ENCODE measurements around the gene ACAN. TPM values are rescaled to one million over a fixed set of nuclear protein-coding genes. Genes with fewer than 3 reads are reported as not detected.

ACAN gene
- total RNA-seq (2014; rRNA removed; shearing (Covaris generic)), result not detected in 2 replicates

GRCh38 chr15:88803241-88803919 lies at the start of gene ACAN:
ACAN (plus strand) TSS chr15:88803436; CDS start chr15:88836207, 32,771 bp downstream.
- Histone ChIP-seq H3K36me3 (no peaks in the 10 kb centered on the region), H3K9me3 (replicated peaks) (no peaks in the 10 kb centered on the region), H3K27ac (no peak within 1 kb of the TSS), H3K27me3 (replicated peaks) (peaks cover 61% of the 10 kb centered on the region), H3K4me3 (no peak within 1 kb of the TSS), H3K4me1 (replicated peaks) (no peaks in the 10 kb centered on the region)
- no peak for DNase-seq (ENCODE audit: low read depth in 1 of 2, low spot score in 2 of 2)

DNA sequence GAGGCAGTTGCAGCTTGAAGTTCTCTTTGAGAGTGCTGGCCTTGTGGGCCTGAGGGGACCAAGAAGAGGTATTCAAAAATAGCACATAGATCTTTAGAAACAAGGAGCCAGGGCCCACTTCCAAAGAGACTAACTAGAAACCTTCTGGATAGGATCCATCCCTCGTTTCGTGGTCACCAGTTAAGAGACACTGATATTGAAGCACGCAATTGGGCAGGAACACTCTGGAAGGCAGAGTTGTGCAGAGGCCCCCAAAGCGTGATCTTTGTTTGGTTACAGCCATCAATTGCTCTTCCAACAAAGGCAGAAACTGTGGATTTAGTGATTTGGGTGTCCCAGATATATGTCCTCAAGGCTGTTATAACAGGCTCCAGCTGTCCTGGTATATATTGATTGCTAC lies 46.7 kb upstream of the ACAN start:
- no peak for DNase-seq (ENCODE audit: low read depth in 1 of 2, low spot score in 2 of 2)
- Histone ChIP-seq H3K27ac (no peak overlapping the region), H3K9me3 (replicated peaks) (no peaks in the 10 kb centered on the region), H3K27me3 (replicated peaks) (no peaks in the 10 kb centered on the region), H3K36me3 (no peaks in the 10 kb centered on the region), H3K4me3 (no peak overlapping the region), H3K4me1 (replicated peaks) (no peaks in the 10 kb centered on the region)

DNA sequence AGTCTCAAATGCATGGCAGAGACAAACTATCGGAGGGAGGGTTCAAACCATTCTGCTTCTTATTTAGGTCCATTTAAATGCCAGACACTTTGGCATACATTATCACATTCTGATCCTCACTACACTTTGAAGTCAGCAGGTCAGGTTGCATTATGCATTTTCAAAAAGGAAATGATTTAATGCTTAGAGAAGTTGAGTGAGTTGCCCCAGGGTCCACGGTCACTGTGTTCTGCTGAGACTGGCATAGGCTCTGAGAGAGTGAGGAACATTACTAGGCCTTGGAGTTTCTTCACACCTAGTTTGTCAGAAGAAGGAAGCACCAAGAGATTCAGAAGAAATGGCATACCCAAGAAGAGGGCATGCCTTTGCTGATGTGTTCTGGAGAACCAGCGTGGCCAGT lies 46.3 kb upstream of the ACAN start:
- no peak for DNase-seq (ENCODE audit: low read depth in 1 of 2, low spot score in 2 of 2)
- Histone ChIP-seq H3K36me3 (no peaks in the 10 kb centered on the region), H3K27me3 (replicated peaks) (no peaks in the 10 kb centered on the region), H3K4me3 (no peak overlapping the region), H3K9me3 (replicated peaks) (no peaks in the 10 kb centered on the region), H3K4me1 (replicated peaks) (no peaks in the 10 kb centered on the region), H3K27ac (no peak overlapping the region)

DNA sequence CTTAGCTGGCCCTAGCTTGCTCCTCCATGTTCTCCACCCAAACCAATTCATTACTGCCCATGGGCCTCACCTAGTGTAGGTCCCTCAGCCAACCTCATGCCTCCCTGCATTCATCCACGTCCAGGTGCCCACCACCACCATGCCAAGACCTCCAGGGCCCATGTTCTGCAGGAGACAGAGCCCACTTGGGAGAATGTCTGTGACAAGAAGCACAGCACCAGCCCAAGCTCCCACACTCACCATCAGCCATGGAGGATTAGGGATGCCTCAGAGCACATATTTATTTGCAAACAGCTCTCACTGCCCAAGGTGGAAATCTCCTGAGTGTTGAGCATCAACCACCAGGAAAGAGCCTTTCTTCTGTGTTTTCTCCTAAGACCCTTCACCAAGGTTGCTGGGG lies 43.4 kb upstream of the ACAN start:
- no peaks in the 10 kb centered on the region for H3K36me3 ChIP-seq

DNA sequence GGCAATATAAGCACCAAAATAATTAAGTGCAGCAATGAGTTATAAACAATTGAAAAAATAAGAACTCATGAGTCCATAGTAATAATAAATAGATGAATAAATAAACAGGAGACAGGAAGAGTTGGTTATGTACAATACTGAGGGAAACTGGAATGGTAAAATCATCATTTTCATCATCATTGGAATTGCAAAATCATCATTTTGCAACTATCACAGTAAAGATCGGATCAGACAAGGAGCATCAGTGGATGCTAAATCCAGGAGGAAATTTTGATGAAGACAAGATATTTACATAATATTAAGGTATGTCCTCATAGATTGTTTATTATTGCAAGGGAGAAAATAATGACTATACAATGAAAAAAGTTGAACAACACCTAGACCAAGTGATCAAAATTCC lies 38.8 kb upstream of the ACAN start:
- no peaks in the 10 kb centered on the region for H3K9me3 ChIP-seq (replicated peaks)
- H3K27ac ChIP-seq, result no peak overlapping the region
- H3K4me1 ChIP-seq (replicated peaks), result no peaks in the 10 kb centered on the region
- no peak overlapping the region for H3K4me3 ChIP-seq
- H3K27me3 ChIP-seq (replicated peaks), result peaks cover 4% of the 10 kb centered on the region
- H3K36me3 ChIP-seq, result no peaks in the 10 kb centered on the region
- DNase-seq (ENCODE audit: low read depth in 1 of 2, low spot score in 2 of 2), result no peak

More for the DNA sequence above, 43.4 kb upstream of the ACAN start:
- no peaks in the 10 kb centered on the region for H3K4me1 ChIP-seq (replicated peaks)
- no peak overlapping the region for H3K27ac ChIP-seq
- peaks cover 2% of the 10 kb centered on the region; the same call in 1 of the 2 replicates for H3K27me3 ChIP-seq (replicated peaks)
- no peaks in the 10 kb centered on the region for H3K9me3 ChIP-seq (replicated peaks)
- H3K4me3 ChIP-seq, result no peak overlapping the region
- DNase-seq (ENCODE audit: low read depth in 1 of 2, low spot score in 2 of 2), result no peak

DNA sequence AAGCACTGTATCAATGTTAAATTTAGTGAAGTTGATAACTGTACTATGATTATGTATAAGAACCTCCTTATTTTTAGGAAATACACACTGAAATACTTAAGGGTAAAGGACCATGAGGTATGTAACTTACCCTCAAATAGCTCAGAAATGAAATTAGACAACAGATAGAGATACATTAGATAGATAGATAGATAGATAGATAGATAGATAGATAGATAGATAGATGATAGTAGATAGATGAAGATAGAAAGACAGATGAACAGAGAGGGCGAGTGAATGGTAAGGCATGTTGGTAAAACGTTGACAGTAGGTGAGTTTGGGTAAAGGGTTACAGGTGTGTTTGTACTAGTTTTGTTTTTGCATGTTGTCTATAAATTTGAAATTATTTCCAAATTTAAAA lies 38.0 kb upstream of the ACAN start:
- Histone ChIP-seq H3K36me3 (no peaks in the 10 kb centered on the region), H3K9me3 (replicated peaks) (no peaks in the 10 kb centered on the region), H3K27me3 (replicated peaks) (peaks cover 6% of the 10 kb centered on the region), H3K4me1 (replicated peaks) (no peaks in the 10 kb centered on the region), H3K4me3 (no peak overlapping the region), H3K27ac (no peak overlapping the region)
- no peak for DNase-seq (ENCODE audit: low read depth in 1 of 2, low spot score in 2 of 2)

GRCh38 chr15:88769161-88769971 lies 33.9 kb upstream of the ACAN start:
- H3K4me3 ChIP-seq, result no peak overlapping the region
- H3K27ac ChIP-seq, result no peak overlapping the region
- H3K9me3 ChIP-seq (replicated peaks), result no peaks in the 10 kb centered on the region
- H3K4me1 ChIP-seq (replicated peaks), result no peaks in the 10 kb centered on the region
- no peak for DNase-seq (ENCODE audit: low read depth in 1 of 2, low spot score in 2 of 2)
- no peaks in the 10 kb centered on the region for H3K36me3 ChIP-seq
- peaks cover 11% of the 10 kb centered on the region for H3K27me3 ChIP-seq (replicated peaks)

DNA sequence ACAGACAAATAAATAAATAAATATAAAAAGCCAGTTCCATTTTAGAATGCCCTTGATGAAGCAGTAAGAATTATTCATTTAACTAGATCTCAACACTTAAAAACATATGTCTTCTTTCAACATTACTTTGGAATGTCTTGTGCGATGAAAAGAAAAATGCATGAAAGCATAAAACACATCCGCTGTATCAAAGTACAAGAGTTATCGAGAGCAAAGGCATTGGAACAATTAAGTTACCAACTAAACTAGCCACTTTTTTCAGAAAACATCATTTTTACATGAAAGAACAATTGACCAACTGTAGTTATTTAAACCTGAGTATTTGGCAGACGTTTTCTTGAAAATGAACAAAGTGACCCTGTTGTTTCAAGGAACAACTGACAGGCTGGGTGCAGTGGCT lies 27.5 kb upstream of the ACAN start:
- Histone ChIP-seq H3K4me1 (replicated peaks) (no peaks in the 10 kb centered on the region), H3K27me3 (replicated peaks) (peaks cover 4% of the 10 kb centered on the region; the same call in 1 of the 2 replicates), H3K27ac (no peak overlapping the region), H3K36me3 (no peaks in the 10 kb centered on the region), H3K9me3 (replicated peaks) (peaks cover 4% of the 10 kb centered on the region; the same call in 1 of the 2 replicates), H3K4me3 (no peak overlapping the region)
- no peak for DNase-seq (ENCODE audit: low read depth in 1 of 2, low spot score in 2 of 2)

GRCh38 chr15:88776646-88777045 lies 26.6 kb upstream of the ACAN start:
- no peak overlapping the region for H3K4me3 ChIP-seq
- no peak for DNase-seq (ENCODE audit: low read depth in 1 of 2, low spot score in 2 of 2)
- H3K36me3 ChIP-seq, result no peaks in the 10 kb centered on the region
- H3K9me3 ChIP-seq (replicated peaks), result peaks cover 4% of the 10 kb centered on the region; the same call in 1 of the 2 replicates
- no peaks in the 10 kb centered on the region; the same call in 1 of the 2 replicates for H3K27me3 ChIP-seq (replicated peaks)
- H3K27ac ChIP-seq, result no peak overlapping the region
- no peaks in the 10 kb centered on the region for H3K4me1 ChIP-seq (replicated peaks)

DNA sequence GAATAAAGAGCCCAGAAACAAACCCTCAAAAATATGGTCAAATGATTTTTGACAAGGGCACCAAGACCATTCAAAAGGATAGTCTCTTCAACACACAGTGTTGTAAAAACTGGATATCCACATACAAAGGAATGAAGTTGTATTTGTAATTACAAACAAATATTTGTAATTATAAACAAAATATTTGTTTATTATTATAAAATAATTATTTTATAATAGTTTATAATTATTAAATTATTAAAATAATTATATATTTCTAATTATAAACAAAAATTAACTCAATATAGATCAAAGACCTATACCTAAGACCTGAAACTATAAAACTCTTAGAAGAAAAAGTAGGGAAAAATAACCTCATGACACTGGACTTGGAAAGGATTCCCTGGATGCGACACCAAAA lies 23.3 kb upstream of the ACAN start:
- Histone ChIP-seq H3K9me3 (replicated peaks) (peaks cover 4% of the 10 kb centered on the region; the same call in 1 of the 2 replicates), H3K4me1 (replicated peaks) (no peaks in the 10 kb centered on the region), H3K27me3 (replicated peaks) (no peaks in the 10 kb centered on the region; the same call in 1 of the 2 replicates), H3K36me3 (no peaks in the 10 kb centered on the region), H3K4me3 (no peak overlapping the region), H3K27ac (no peak overlapping the region)
- DNase-seq (ENCODE audit: low read depth in 1 of 2, low spot score in 2 of 2), result no peak

DNA sequence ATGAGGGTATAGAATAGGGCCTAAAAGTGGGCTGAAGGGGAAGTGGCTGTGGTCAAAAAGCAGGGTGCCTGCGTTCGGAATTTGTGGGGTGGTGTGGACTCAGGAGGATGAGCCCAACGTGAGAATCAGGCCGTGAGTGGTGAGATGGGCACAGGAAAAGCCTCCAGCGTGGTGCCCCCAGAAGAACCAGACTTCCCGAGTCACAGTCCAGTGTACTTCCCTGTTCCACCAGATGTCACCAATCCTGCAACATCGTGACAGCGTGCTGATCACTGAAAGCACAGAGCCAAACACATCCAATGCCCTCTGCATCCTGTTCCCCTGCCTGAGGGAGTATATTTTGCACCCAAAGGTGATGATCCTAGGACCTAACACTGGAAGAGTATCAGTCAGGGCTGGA lies 20.8 kb upstream of the ACAN start:
- H3K9me3 ChIP-seq (replicated peaks), result no peaks in the 10 kb centered on the region
- H3K4me1 ChIP-seq (replicated peaks), result no peaks in the 10 kb centered on the region
- H3K27me3 ChIP-seq (replicated peaks), result no peaks in the 10 kb centered on the region; the same call in 1 of the 2 replicates
- no peak overlapping the region for H3K4me3 ChIP-seq
- no peaks in the 10 kb centered on the region for H3K36me3 ChIP-seq
- H3K27ac ChIP-seq, result no peak overlapping the region
- no peak for DNase-seq (ENCODE audit: low read depth in 1 of 2, low spot score in 2 of 2)

DNA sequence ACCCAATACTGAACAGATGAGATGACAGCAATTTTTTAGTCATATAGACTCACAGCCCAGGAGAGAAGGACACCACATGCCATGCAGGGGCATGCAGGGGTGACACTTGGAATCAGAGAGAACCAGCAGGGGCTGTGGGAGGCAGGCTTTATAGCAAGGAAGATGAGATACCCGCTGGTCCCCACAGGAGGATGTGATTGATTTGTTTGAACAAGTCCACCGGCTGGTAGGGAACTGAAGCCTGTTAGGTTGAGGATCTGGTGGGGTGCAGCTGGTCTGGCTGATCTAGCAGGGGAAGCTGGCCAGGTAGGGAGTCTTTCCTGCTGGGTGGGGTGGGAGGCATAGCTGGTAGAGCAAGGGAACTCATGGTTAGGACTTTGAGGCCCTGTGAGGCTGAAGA lies 18.0 kb upstream of the ACAN start:
- H3K9me3 ChIP-seq (replicated peaks), result no peaks in the 10 kb centered on the region
- H3K36me3 ChIP-seq, result no peaks in the 10 kb centered on the region

GRCh38 chr15:88788036-88788435 lies 15.2 kb upstream of the ACAN start:
- H3K4me3 ChIP-seq, result no peak overlapping the region
- no peak for DNase-seq (ENCODE audit: low read depth in 1 of 2, low spot score in 2 of 2)
- no peaks in the 10 kb centered on the region for H3K36me3 ChIP-seq
- H3K27ac ChIP-seq, result no peak overlapping the region
- H3K4me1 ChIP-seq (replicated peaks), result no peaks in the 10 kb centered on the region
- H3K27me3 ChIP-seq (replicated peaks), result no peaks in the 10 kb centered on the region
- H3K9me3 ChIP-seq (replicated peaks), result no peaks in the 10 kb centered on the region

More for the DNA sequence above, 18.0 kb upstream of the ACAN start:
- DNase-seq (ENCODE audit: low read depth in 1 of 2, low spot score in 2 of 2), result no peak
- Histone ChIP-seq H3K27ac (no peak overlapping the region), H3K4me1 (replicated peaks) (no peaks in the 10 kb centered on the region), H3K27me3 (replicated peaks) (no peaks in the 10 kb centered on the region; the same call in 1 of the 2 replicates), H3K4me3 (no peak overlapping the region)

- DNase-seq (ENCODE audit: low read depth in 1 of 2, low spot score in 2 of 2), result no peak
- no peaks in the 10 kb centered on the region for H3K4me1 ChIP-seq (replicated peaks)
- no peaks in the 10 kb centered on the region for H3K9me3 ChIP-seq (replicated peaks)
- no peaks in the 10 kb centered on the region for H3K36me3 ChIP-seq
- no peak overlapping the region for H3K4me3 ChIP-seq
- H3K27me3 ChIP-seq (replicated peaks), result no peaks in the 10 kb centered on the region
- no peak overlapping the region for H3K27ac ChIP-seq
These were observed 14.4 kb upstream of the ACAN start for GRCh38 chr15:88788816-88789215.
